GM19023 (cell line): ENCODE measurements around the gene SLC35E2B.

Experiments used
- ATAC-seq: cut with Tn5 transposase; IDR thresholded peaks from one replicate; pipeline ENCODE4 v1.9.1; 2021; ENCODE audit warnings: mild to moderate bottlenecking, moderate library complexity; ENCODE audit not compliant: unreplicated experiment

The SLC35E2B gene

GRCh38 chr1:1615256-1616044 lies 77.1 kb downstream of the SLC35E2B start, which contains the start of gene MIB2:
Gene MIB2, plus strand, starts transcription at chr1:1615500. Its CDS starts 7,953 bp downstream, at chr1:1623453.
- peak; percentile 84 for ATAC-seq

- no peak for ATAC-seq
These were observed 77.7 kb downstream of the SLC35E2B start for GRCh38 chr1:1614954-1615255.

GRCh38 chr1:1614204-1614953 lies 78.2 kb downstream of the SLC35E2B start:
- ATAC-seq, result no peak

DNA sequence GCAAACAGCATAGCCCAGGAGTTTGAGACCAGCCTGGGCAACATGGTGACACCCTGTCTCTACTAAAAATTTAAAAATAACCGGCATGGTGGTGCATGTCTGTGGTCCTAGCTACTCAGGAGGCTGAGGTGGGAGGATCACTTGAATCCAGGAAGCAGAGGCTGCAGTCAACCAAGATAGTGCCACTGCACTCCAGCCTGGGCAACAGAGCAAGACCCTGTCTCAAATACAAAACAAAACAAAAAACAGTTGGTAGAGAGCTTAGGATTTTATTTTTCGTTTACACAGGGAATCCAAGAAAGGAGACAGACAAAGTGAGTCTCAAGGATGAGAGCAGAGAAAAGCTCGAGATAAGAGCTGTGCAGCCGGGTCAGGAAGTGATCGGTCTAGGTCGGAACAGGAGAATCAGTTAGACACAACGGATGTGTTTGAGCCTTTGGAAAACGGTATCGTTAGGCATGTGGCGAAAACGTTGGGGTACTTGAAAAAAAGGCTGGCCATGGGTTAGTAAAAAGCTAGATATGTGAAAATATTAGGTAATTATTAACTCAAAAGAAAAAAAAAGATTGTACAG lies 79.0 kb downstream of the SLC35E2B start:
- no peak for ATAC-seq

DNA sequence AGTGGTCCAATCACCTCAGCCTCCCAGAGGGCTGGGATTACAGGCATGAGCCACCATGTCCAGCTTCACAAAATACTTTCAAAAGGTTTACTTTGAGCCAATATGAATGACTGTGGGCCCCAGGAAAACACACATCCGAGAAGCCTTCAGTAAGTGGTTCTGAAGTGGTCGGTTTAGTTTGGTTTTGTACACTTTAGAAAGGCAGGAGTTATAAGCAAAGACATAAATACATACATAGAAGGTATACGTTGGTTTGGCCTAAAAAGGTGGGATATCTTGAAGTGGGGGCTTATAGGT lies 80.5 kb downstream of the SLC35E2B start:
- no peak for ATAC-seq

- ATAC-seq, result no peak
These were observed 81.8 kb downstream of the SLC35E2B start for GRCh38 chr1:1610796-1611195.

- ATAC-seq, result no peak
These were observed 82.6 kb downstream of the SLC35E2B start for GRCh38 chr1:1609822-1610485.
